Fibroblast of lung (primary cell): ENCODE data around the gene KMT2B. TPM values are rescaled to one million over a fixed set of nuclear protein-coding genes. Genes with fewer than 3 reads are reported as not detected.

Experiments
- DNase-seq, 2 donors: peaks; one replicate each; pipeline versions ENCODE4 v3.0.0 to v3.0.0-alpha.2; 2010; ENCODE audit warnings: low read depth in 2 of 2
- H2AFZ ChIP-seq: 2 replicates; pipeline ENCODE4 v1.5.1; 2012; ENCODE audit warnings: low read length, control low read depth, inconsistent platforms
- H3K27ac ChIP-seq: 2 replicates; pipeline ENCODE4 v1.5.1; 2011; ENCODE audit warnings: low read length, control low read depth; ENCODE audit not compliant: insufficient read depth
- H3K27me3 ChIP-seq: 2 replicates; pipeline ENCODE4 v1.5.1; 2011; ENCODE audit warnings: mild to moderate bottlenecking, low read length; ENCODE audit not compliant: control insufficient read depth, insufficient read depth
- H3K36me3 ChIP-seq: 2 replicates; pipeline ENCODE4 v1.5.1; 2011; ENCODE audit warnings: low read length; ENCODE audit not compliant: control insufficient read depth, insufficient read depth
- H3K4me1 ChIP-seq: 2 replicates; pipeline ENCODE4 v1.5.1; 2011; ENCODE audit warnings: low read length; ENCODE audit not compliant: control insufficient read depth, insufficient read depth; ENCODE audit errors: extremely low read depth
- H3K4me2 ChIP-seq: 2 replicates; pipeline ENCODE4 v1.5.1; 2011; ENCODE audit warnings: low read length, control low read depth; ENCODE audit not compliant: insufficient read depth; ENCODE audit errors: extremely low read depth
- H3K4me3 ChIP-seq, 4 experiments: fragments of 200-600 bp in 1 of 4; sonication (generic) in 1 of 4; replicated peaks in 1 of 4; 2 replicates each; pipeline ENCODE4 v1.5.1; 2011 to 2016; ENCODE audit warnings: low read length in 4 of 4, low read depth in 3 of 4, mild to moderate bottlenecking in 3 of 4, control low read depth in 2 of 4, inconsistent platforms in 1 of 4, mixed read lengths in 1 of 4; ENCODE audit not compliant: insufficient read depth in 1 of 4; ENCODE audit errors: control extremely low read depth in 1 of 4
- H3K79me2 ChIP-seq: 2 replicates; pipeline ENCODE4 v1.5.1; 2012; ENCODE audit warnings: mild to moderate bottlenecking, low read length, inconsistent platforms; ENCODE audit not compliant: control insufficient read depth, insufficient read depth
- H3K9ac ChIP-seq: 2 replicates; pipeline ENCODE4 v1.5.1; 2011; ENCODE audit warnings: mild to moderate bottlenecking, low read length, control low read depth; ENCODE audit not compliant: insufficient read depth
- H3K9me3 ChIP-seq: 2 replicates; pipeline ENCODE4 v1.5.1; 2012; ENCODE audit warnings: low read depth, low read length; ENCODE audit not compliant: control insufficient read depth, insufficient read depth
- H4K20me1 ChIP-seq: 2 replicates; pipeline ENCODE4 v1.5.1; 2011; ENCODE audit warnings: low read length; ENCODE audit not compliant: control insufficient read depth, insufficient read depth; ENCODE audit errors: extremely low read depth
- EZH2 ChIP-seq: IDR thresholded peaks from 2 replicates; pipeline ENCODE4 v1.5.1; 2012; ENCODE audit warnings: low read length, control low read depth, mild to moderate bottlenecking; ENCODE audit errors: missing control alignments
- polyA plus RNA-seq, 2 donors: library from polyadenylated mRNA; depleted of rRNA in 1 of 2; stranded (reverse) in 1 of 2; unstranded in 1 of 2; fragments of >200 nt; gene quantifications; 2 replicates each; pipeline ENCODE4 v1.2.1, GENCODE V29; 2011 to 2012; ENCODE audit warnings: missing spikeins in 1 of 2
- total RNA-seq: library from RNA; depleted of rRNA; stranded (reverse); fragments of >200 nt; gene quantifications from 2 replicates; pipeline ENCODE4 v1.2.1, GENCODE V29; 2014
- TF ChIP-seq, protein P1 (sequence below), 2 donors: IDR thresholded peaks in 1 of 2; conservative IDR thresholded peaks in 1 of 2; 1 replicate in 1 of 2; 2 replicates in 1 of 2; pipeline ENCODE4 v1.5.1; 2011 to 2012; ENCODE audit warnings: low read length in 2 of 2, control low read depth in 1 of 2, inconsistent platforms in 1 of 2, low read depth in 1 of 2, mild to moderate bottlenecking in 1 of 2

Gene KMT2B
- total and polyA plus RNA-seq, 2 donors (not counting 1 experiment from before 2014, with no cell fraction given): 5.4 to 7.4 TPM

DNA sequence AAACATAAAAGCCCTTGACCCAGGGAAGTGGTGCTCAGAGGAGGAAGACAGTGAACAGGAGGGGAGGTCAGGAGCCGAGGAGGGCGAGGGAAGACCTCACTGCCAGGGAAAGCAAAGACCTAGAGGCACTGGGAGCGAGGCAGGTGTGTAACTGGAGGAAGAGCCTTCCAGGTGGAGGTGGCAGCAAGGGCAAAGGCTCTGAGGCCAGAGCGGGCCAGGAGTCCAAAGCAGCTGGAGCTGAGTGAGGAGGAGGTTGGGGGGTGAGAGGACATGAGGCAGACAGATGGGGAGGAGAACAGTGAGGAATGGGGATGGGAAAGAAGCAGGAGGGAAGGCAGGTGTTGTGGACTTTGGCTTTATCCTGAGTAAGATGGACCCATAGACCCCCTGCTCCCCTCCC, 47.8 kb upstream of the KMT2B start:
- H3K27ac ChIP-seq: no peak overlapping the region
- H3K4me1 ChIP-seq: no peaks in the 10 kb centered on the region
- TF ChIP-seq EZH2: no peak
- TF ChIP-seq, protein P1, sequence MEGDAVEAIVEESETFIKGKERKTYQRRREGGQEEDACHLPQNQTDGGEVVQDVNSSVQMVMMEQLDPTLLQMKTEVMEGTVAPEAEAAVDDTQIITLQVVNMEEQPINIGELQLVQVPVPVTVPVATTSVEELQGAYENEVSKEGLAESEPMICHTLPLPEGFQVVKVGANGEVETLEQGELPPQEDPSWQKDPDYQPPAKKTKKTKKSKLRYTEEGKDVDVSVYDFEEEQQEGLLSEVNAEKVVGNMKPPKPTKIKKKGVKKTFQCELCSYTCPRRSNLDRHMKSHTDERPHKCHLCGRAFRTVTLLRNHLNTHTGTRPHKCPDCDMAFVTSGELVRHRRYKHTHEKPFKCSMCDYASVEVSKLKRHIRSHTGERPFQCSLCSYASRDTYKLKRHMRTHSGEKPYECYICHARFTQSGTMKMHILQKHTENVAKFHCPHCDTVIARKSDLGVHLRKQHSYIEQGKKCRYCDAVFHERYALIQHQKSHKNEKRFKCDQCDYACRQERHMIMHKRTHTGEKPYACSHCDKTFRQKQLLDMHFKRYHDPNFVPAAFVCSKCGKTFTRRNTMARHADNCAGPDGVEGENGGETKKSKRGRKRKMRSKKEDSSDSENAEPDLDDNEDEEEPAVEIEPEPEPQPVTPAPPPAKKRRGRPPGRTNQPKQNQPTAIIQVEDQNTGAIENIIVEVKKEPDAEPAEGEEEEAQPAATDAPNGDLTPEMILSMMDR (conservative IDR thresholded peaks at IDR 0.05 in 1 of 2, IDR thresholded peaks at IDR 0.05 in 1 of 2; ENCODE audit: low read depth in 1 of 2, low read length in 2 of 2): no peak
- no peak overlapping the region for H3K4me2 ChIP-seq
- H3K79me2 ChIP-seq: no peaks in the 10 kb centered on the region
- no peak overlapping the region for H3K4me3 ChIP-seq
- H3K9ac ChIP-seq: no peak overlapping the region
- no peaks in the 10 kb centered on the region for H3K36me3 ChIP-seq
- no peaks in the 10 kb centered on the region for H3K9me3 ChIP-seq
- H3K27me3 ChIP-seq: no peaks in the 10 kb centered on the region
- no peaks in the 10 kb centered on the region for H4K20me1 ChIP-seq
- no peak for DNase-seq
- no peak overlapping the region for H2AFZ ChIP-seq

DNA sequence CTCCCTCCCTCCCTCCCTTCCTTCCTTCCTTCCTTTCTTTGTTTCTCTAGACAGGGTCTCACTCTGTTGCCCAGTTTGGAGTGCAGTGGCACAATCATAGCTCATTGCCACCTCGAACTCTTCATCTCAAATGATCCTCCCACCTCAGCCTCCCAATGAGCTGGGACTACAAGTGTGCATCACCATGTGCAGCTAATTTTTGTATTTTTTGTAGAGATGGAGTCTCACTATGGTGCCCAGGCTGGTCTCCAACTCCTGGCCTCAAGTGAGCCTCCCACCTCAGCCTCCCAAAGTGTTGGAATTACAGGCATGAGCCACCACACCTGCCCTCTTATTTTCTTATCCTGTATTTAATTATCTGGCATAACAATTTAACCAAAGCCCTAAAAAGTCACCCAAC, 47.1 kb upstream of the KMT2B start:
- H3K4me3 ChIP-seq: no peak overlapping the region
- no peak overlapping the region for H3K4me2 ChIP-seq
- no peaks in the 10 kb centered on the region for H3K9me3 ChIP-seq
- no peak overlapping the region for H2AFZ ChIP-seq
- H3K4me1 ChIP-seq: no peaks in the 10 kb centered on the region
- H3K27me3 ChIP-seq: peaks cover 2% of the 10 kb centered on the region
- DNase-seq: no peak
- TF ChIP-seq, protein P1 (conservative IDR thresholded peaks at IDR 0.05 in 1 of 2, IDR thresholded peaks at IDR 0.05 in 1 of 2; ENCODE audit: low read depth in 1 of 2, low read length in 2 of 2): no peak
- TF ChIP-seq EZH2: no peak
- H3K9ac ChIP-seq: no peak overlapping the region
- no peaks in the 10 kb centered on the region for H3K79me2 ChIP-seq
- no peaks in the 10 kb centered on the region for H3K36me3 ChIP-seq
- H4K20me1 ChIP-seq: no peaks in the 10 kb centered on the region
- H3K27ac ChIP-seq: no peak overlapping the region

DNA sequence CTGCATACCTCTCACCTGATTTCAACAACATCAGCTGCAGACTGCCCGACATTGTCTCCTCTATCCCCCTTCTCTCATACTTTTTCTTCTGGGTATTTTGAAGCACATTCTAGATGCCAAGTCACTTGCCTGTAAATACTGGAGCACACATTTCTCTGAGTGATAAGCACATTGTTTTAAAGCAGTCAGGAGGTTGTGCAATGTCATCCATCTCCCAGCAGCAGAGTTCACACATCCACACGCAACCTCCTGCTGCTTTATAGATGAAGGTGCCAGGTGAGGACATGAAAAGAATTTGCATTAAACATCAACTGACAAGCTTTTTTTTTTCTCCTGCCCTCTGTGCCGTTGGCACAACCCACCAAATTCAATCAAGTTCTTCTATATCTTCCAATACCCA, 46.0 kb upstream of the KMT2B start:
- TF ChIP-seq EZH2: no peak
- TF ChIP-seq, protein P1 (conservative IDR thresholded peaks at IDR 0.05 in 1 of 2, IDR thresholded peaks at IDR 0.05 in 1 of 2; ENCODE audit: low read depth in 1 of 2, low read length in 2 of 2): no peak
- no peaks in the 10 kb centered on the region for H3K79me2 ChIP-seq
- no peaks in the 10 kb centered on the region for H3K36me3 ChIP-seq
- DNase-seq: no peak
- no peaks in the 10 kb centered on the region for H4K20me1 ChIP-seq
- no peaks in the 10 kb centered on the region for H3K9me3 ChIP-seq
- no peak overlapping the region for H3K27ac ChIP-seq
- H2AFZ ChIP-seq: no peak overlapping the region
- H3K4me3 ChIP-seq: no peak overlapping the region
- H3K4me1 ChIP-seq: no peaks in the 10 kb centered on the region
- no peak overlapping the region for H3K4me2 ChIP-seq
- H3K27me3 ChIP-seq: peaks cover 3% of the 10 kb centered on the region
- H3K9ac ChIP-seq: no peak overlapping the region
